Heart left ventricle (tissue), 13 donors: ENCODE results near the gene WNT3A.

Experiments
- CTCF ChIP-seq, 12 donors: fragments of 200-600 bp; sonication (generic) in 4 of 12; IDR thresholded peaks; one replicate each; pipeline versions ENCODE4 v1.5.0 to v1.8.0; 2018 to 2022; ENCODE audit warnings: antibody characterized with exemption in 12 of 12, mild to moderate bottlenecking in 5 of 12
- POLR2A ChIP-seq, 2 donors: fragments of 450-650 bp; IDR thresholded peaks; one replicate each; pipeline ENCODE4 v1.6.1; 2017; ENCODE audit warnings: antibody characterized with exemption in 2 of 2, mild to moderate bottlenecking in 2 of 2, moderate library complexity in 2 of 2
- donor health status: ischemic (EF 13 %, LVEDD 7.1; RV severe dilation, severe dysfunction).
- donor health status: DM: no; HTN: yes; CAD: no.
- donor health status: DM: no; HTN: no; CAD: no.
- donor health status: ischemic (EF 25% LVEDD 6.9; RV normal size, moderate dysfunction).
- donor health status: ischemic (EF 25% LVEDD 5.7; RV mildly dilated, moderate dysfunction).
- donor health status: ischemic (EF 35%, LVEDD 5.7; RV mildly dilated, moderate dysfunction).
- donor health status: nonischemic (EF 11% LVEDD 7.7; RV severe dilation, severe dysfunction).
- donor health status: DM: yes; HTN: yes; CAD: no.
- donor health status: PGD.
- donor health status: ischemic (EF 29% LVEDD 5.4; RV normal size, mild dysfunction).
- donor health status: nonischemic (EF 23%, LVEDD 6.1; RV moderate dilation, normal function).

DNA sequence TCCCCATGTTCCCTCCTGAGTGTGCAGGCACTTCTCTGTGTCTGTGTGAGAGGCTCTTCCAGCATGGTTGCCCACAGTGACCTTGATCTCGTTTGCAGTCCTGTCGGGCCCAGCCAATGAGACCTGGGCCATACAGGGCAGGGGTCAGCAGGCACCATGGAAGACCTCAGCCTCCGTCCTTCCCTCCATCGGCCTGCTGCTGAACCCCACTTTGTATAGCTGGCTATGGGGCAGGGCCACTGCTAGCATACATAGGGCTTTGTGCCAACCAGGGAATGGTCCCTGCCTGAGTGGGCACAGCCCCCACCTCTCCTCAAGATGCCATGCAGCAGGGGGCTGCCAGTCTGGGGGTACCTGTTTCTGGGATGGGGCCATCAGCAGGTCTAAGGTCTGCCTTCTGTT is 92.5 kb downstream of the WNT3A start:
- TF ChIP-seq CTCF (IDR thresholded peaks at IDR 0.05) (no peak), POLR2A (IDR thresholded peaks at IDR 0.05) (no peak)
